Naive thymus-derived CD8-positive, alpha-beta T cell (primary cell): ENCODE measurements around the gene RASSF1. TPM values are rescaled to one million over a fixed set of nuclear protein-coding genes. Genes with fewer than 3 reads are reported as not detected.

Experiments used
- ATAC-seq, 2 donors: fragments of 150-1000 bp; cut with Tn5 transposase in 1 of 2; sonication (Bioruptor Pico), chemical (Tn5 transposase) in 1 of 2; 1 replicate in 1 of 2; 2 replicates in 1 of 2; pipeline ENCODE4 v1.10.0; 2021; ENCODE audit warnings: mild to moderate bottlenecking in 2 of 2, moderate library complexity in 2 of 2
- POLR2A ChIA-PET: fragments of 350-600 bp; sonication (Branson Sonifier 250); formaldehyde crosslinking; loops from one replicate; lab custom pipeline; 2021; ENCODE audit warnings: antibody characterized with exemption; lab: Charles Lee
- DNase-seq, 10 donors: peaks; one replicate each; pipeline versions ENCODE4 v3.0.0 to v3.0.0-alpha.2; 2020 to 2022
- H3K27ac Mint-ChIP-seq, 10 donors: one replicate each; pipeline ENCODE4 v1.8.0; 2020 to 2022; ENCODE audit warnings: mild to moderate bottlenecking in 10 of 10, mixed read lengths in 10 of 10, moderate library complexity in 4 of 10, inconsistent platforms in 1 of 10
- H3K27me3 Mint-ChIP-seq, 5 donors: one replicate each; pipeline ENCODE4 v1.8.0; 2021 to 2022; ENCODE audit warnings: mixed read lengths in 5 of 5
- H3K36me3 Mint-ChIP-seq, 3 donors: one replicate each; pipeline ENCODE4 v1.8.0; 2020 to 2022; ENCODE audit warnings: mixed read lengths in 3 of 3, mild to moderate bottlenecking in 2 of 3, inconsistent platforms in 1 of 3
- H3K4me1 Mint-ChIP-seq, 4 donors: one replicate each; pipeline ENCODE4 v1.8.0; 2021 to 2022; ENCODE audit warnings: mixed read lengths in 4 of 4
- H3K4me3 Mint-ChIP-seq, 10 donors: one replicate each; pipeline ENCODE4 v1.8.0; 2020 to 2022; ENCODE audit warnings: mild to moderate bottlenecking in 10 of 10, mixed read lengths in 10 of 10, moderate library complexity in 6 of 10, inconsistent platforms in 1 of 10
- H3K9me3 Mint-ChIP-seq, 9 donors: one replicate each; pipeline ENCODE4 v1.8.0; 2020 to 2022; ENCODE audit warnings: mixed read lengths in 9 of 9, mild to moderate bottlenecking in 3 of 9, inconsistent platforms in 1 of 9, moderate library complexity in 1 of 9
- polyA plus RNA-seq, 3 donors: library from polyadenylated mRNA; unstranded; fragments of 300-500 nt; fragmentation: Illumina TruSeq; gene quantifications; one replicate each; pipeline ENCODE4 v1.2.3, GENCODE V29; 2021
- total RNA-seq, 8 experiments: library from RNA in 2 of 8; stranded (reverse) in 2 of 8; gene quantifications; one replicate each; pipeline ENCODE4 v1.2.3 and lab custom pipeline; 2021 to 2026

Gene RASSF1
- total and polyA plus RNA-seq, 5 experiments from 2014 or later, result 50.8 to 87.6 (median 68.1) TPM

- no peaks in the 10 kb centered on the region for H3K27me3 Mint-ChIP-seq
- H3K9me3 Mint-ChIP-seq, result no peaks in the 10 kb centered on the region
- DNase-seq, result no peak
- peak overlapping the region; percentile 89 to 99 (median 96) for H3K4me3 Mint-ChIP-seq
- POLR2A ChIA-PET, result interaction anchor here (1.5 to 10.4 kb wide), 3 partner anchors 11 to 21 kb away, joined by 4 to 102 read pairs (median 99); partner anchors contain the start of genes CYB561D2, NPRL2 and RASSF1
- ATAC-seq, result peak; percentile 15 to 33
- peak overlapping the region; percentile 87 to 98 (median 96) for H3K27ac Mint-ChIP-seq
- H3K36me3 Mint-ChIP-seq, result peaks cover 0 to 17% (median 2%) of the 10 kb centered on the region in 3 donors
- H3K4me1 Mint-ChIP-seq, result peaks cover 23 to 56% (median 46%) of the 10 kb centered on the region in 4 donors
Observed at GRCh38 chr3:50359760-50360110, 19.1 kb upstream of the RASSF1 start.

- no peaks in the 10 kb centered on the region for H3K9me3 Mint-ChIP-seq
- ATAC-seq (peak; percentile 99 to 100), DNase-seq (peak; percentile 86 to 98 (median 94))
- H3K36me3 Mint-ChIP-seq, result peaks cover 0 to 23% (median 2%) of the 10 kb centered on the region in 3 donors
- H3K4me3 Mint-ChIP-seq, result peak within 1 kb of the TSS; percentile 89 to 99 (median 96)
- no peaks in the 10 kb centered on the region for H3K27me3 Mint-ChIP-seq
- H3K27ac Mint-ChIP-seq, result peak within 1 kb of the TSS; percentile 87 to 98 (median 96)
- POLR2A ChIA-PET, result interaction anchor here (0.6 to 10.4 kb wide), 5 partner anchors 10 to 1901 kb away, joined by 3 to 102 read pairs (median 4); partner anchors contain the start of genes CYB561D2, NPRL2 and RASSF1
- H3K4me1 Mint-ChIP-seq, result peaks cover 25 to 58% (median 46%) of the 10 kb centered on the region in 4 donors
Observed at GRCh38 chr3:50358911-50359759, 18.5 kb upstream of the RASSF1 start, which contains the start of gene TMEM115. TSS of gene TMEM115 (minus strand) at chr3:50359521. CDS start at chr3:50359063, 458 bp downstream.

GRCh38 chr3:50358355-50358910 is 17.8 kb upstream of the RASSF1 start:
- DNase-seq, result no peak
- no peak for ATAC-seq
- Mint-ChIP-seq H3K27me3 (no peaks in the 10 kb centered on the region), H3K27ac (peak overlapping the region; percentile 80 to 95 (median 90)), H3K4me3 (peak overlapping the region; percentile 85 to 99 (median 92)), H3K36me3 (peaks cover 0 to 28% (median 2%) of the 10 kb centered on the region in 3 donors), H3K9me3 (no peaks in the 10 kb centered on the region), H3K4me1 (peaks cover 24 to 61% (median 46%) of the 10 kb centered on the region in 4 donors)
- POLR2A ChIA-PET, result interaction anchor here (0.6 to 10.4 kb wide), 5 partner anchors 13 to 1901 kb away, joined by 3 to 99 read pairs (median 3); partner anchors contain the start of genes IFRD2 and RASSF1

- H3K27ac Mint-ChIP-seq, result peak overlapping the region; percentile 34 to 95 (median 84)
- H3K4me3 Mint-ChIP-seq, result peak overlapping the region; percentile 85 to 99 (median 92)
- H3K36me3 Mint-ChIP-seq, result peaks cover 0 to 28% (median 2%) of the 10 kb centered on the region in 3 donors
- ATAC-seq (no peak), DNase-seq (no peak)
- H3K9me3 Mint-ChIP-seq, result no peaks in the 10 kb centered on the region
- H3K27me3 Mint-ChIP-seq, result no peaks in the 10 kb centered on the region
- peaks cover 24 to 61% (median 46%) of the 10 kb centered on the region in 4 donors for H3K4me1 Mint-ChIP-seq
- POLR2A ChIA-PET, result interaction anchor here (0.6 to 11.6 kb wide), 6 partner anchors 16 to 1143 kb away, joined by 3 to 318 read pairs (median 4); partner anchors contain the start of genes C3orf18, HEMK1, IFRD2 and RASSF1
Observed at GRCh38 chr3:50357481-50357880, 16.8 kb upstream of the RASSF1 start.

- Mint-ChIP-seq H3K4me3 (peak overlapping the region; percentile 32 to 99 (median 90)), H3K4me1 (peaks cover 24 to 67% (median 50%) of the 10 kb centered on the region in 4 donors), H3K9me3 (no peaks in the 10 kb centered on the region), H3K27ac (peak overlapping the region in 7 of 10 donors; percentile 25 to 90 (median 75)), H3K27me3 (no peaks in the 10 kb centered on the region), H3K36me3 (peaks cover 0 to 31% (median 2%) of the 10 kb centered on the region in 3 donors)
- DNase-seq (no peak), ATAC-seq (no peak)
- POLR2A ChIA-PET, result interaction anchor here (1.6 to 11.6 kb wide), 2 partner anchors 15 to 213 kb away, joined by 4 to 318 read pairs; partner anchors contain the start of genes HEMK1, RASSF1 and ZMYND10
Observed at GRCh38 chr3:50356553-50356952, 15.9 kb upstream of the RASSF1 start.

- POLR2A ChIA-PET, result interaction anchor here (1.6 to 11.6 kb wide), 2 partner anchors 14 to 213 kb away, joined by 4 to 318 read pairs; partner anchors contain the start of genes HEMK1, RASSF1 and ZMYND10
- Mint-ChIP-seq H3K4me1 (peaks cover 27 to 73% (median 56%) of the 10 kb centered on the region in 4 donors), H3K27me3 (no peaks in the 10 kb centered on the region), H3K9me3 (no peaks in the 10 kb centered on the region), H3K4me3 (peak overlapping the region in 9 of 10 donors; percentile 10 to 98 (median 85)), H3K27ac (peak overlapping the region in 6 of 10 donors; percentile 13 to 87 (median 46)), H3K36me3 (peaks cover 0 to 31% (median 2%) of the 10 kb centered on the region in 3 donors)
- DNase-seq (no peak), ATAC-seq (no peak)
Observed at GRCh38 chr3:50355829-50356552, 15.4 kb upstream of the RASSF1 start.

- H3K27me3 Mint-ChIP-seq, result no peaks in the 10 kb centered on the region
- no peaks in the 10 kb centered on the region for H3K9me3 Mint-ChIP-seq
- H3K4me3 Mint-ChIP-seq, result peak overlapping the region in 1 of 10 donors; percentile 41
- H3K36me3 Mint-ChIP-seq, result peaks cover 0 to 31% (median 2%) of the 10 kb centered on the region in 3 donors
- POLR2A ChIA-PET, result interaction anchor here (11.6 kb wide), 1 partner anchor 13 kb away, joined by 318 read pairs; the partner anchor contains the start of genes RASSF1 and ZMYND10
- H3K27ac Mint-ChIP-seq, result peak overlapping the region in 4 of 10 donors; percentile 14 to 60 (median 46)
- DNase-seq (no peak), ATAC-seq (no peak)
- peaks cover 36 to 82% (median 65%) of the 10 kb centered on the region in 4 donors for H3K4me1 Mint-ChIP-seq
Observed at GRCh38 chr3:50354850-50355249, 14.2 kb upstream of the RASSF1 start.

- Mint-ChIP-seq H3K27me3 (no peaks in the 10 kb centered on the region), H3K4me1 (peaks cover 32 to 81% (median 65%) of the 10 kb centered on the region in 4 donors), H3K27ac (peak overlapping the region in 5 of 10 donors; percentile 15 to 75 (median 56)), H3K36me3 (peaks cover 0 to 30% (median 2%) of the 10 kb centered on the region in 3 donors), H3K4me3 (peak overlapping the region in 1 of 10 donors; percentile 20), H3K9me3 (no peaks in the 10 kb centered on the region)
- ATAC-seq (no peak), DNase-seq (no peak)
- POLR2A ChIA-PET, result interaction anchor here (11.6 kb wide), 1 partner anchor 13 kb away, joined by 318 read pairs; the partner anchor contains the start of genes RASSF1 and ZMYND10
Observed at GRCh38 chr3:50354186-50354764, 13.6 kb upstream of the RASSF1 start.

GRCh38 chr3:50353245-50354004 is 12.8 kb upstream of the RASSF1 start:
- H3K27me3 Mint-ChIP-seq, result no peaks in the 10 kb centered on the region

GRCh38 chr3:50352781-50353180 is 12.1 kb upstream of the RASSF1 start:
- Mint-ChIP-seq H3K4me1 (peaks cover 34 to 84% (median 68%) of the 10 kb centered on the region in 4 donors), H3K9me3 (no peaks in the 10 kb centered on the region), H3K27ac (peak overlapping the region in 5 of 10 donors; percentile 11 to 72 (median 44)), H3K4me3 (peak overlapping the region in 2 of 10 donors; percentile 10 to 29), H3K27me3 (no peaks in the 10 kb centered on the region), H3K36me3 (peaks cover 0 to 41% (median 4%) of the 10 kb centered on the region in 3 donors)
- no peak for DNase-seq
- no peak for ATAC-seq
- POLR2A ChIA-PET, result interaction anchor here (0.7 to 11.6 kb wide), 4 partner anchors 11 to 234 kb away, joined by 5 to 318 read pairs (median 5); partner anchors contain the start of genes RASSF1 and ZMYND10

More at GRCh38 chr3:50353245-50354004, 12.8 kb upstream of the RASSF1 start:
- DNase-seq (no peak), ATAC-seq (no peak)
- no peaks in the 10 kb centered on the region for H3K9me3 Mint-ChIP-seq
- H3K36me3 Mint-ChIP-seq, result peaks cover 0 to 35% (median 4%) of the 10 kb centered on the region in 3 donors
- peaks cover 33 to 84% (median 68%) of the 10 kb centered on the region in 4 donors for H3K4me1 Mint-ChIP-seq
- peak overlapping the region in 3 of 10 donors; percentile 11 to 55 (median 29) for H3K27ac Mint-ChIP-seq
- peak overlapping the region in 1 of 10 donors; percentile 10 for H3K4me3 Mint-ChIP-seq
- POLR2A ChIA-PET, result interaction anchor here (0.5 to 11.6 kb wide), 4 partner anchors 12 to 412 kb away, joined by 3 to 318 read pairs (median 4); partner anchors contain the start of genes RASSF1 and ZMYND10
